Ascending aorta (tissue), 2 donors: ENCODE data around the gene CBX7. TPM values are rescaled to one million over a fixed set of nuclear protein-coding genes. Genes with fewer than 3 reads are reported as not detected.

Experiments used
- DNase-seq, 2 donors: peaks; one replicate each; pipeline ENCODE4 v3.0.0-alpha.2; 2019; ENCODE audit warnings: low spot score in 2 of 2
- H3K27ac ChIP-seq, 2 donors: fragments of 200-600 bp; sonication (generic); one replicate each; pipeline ENCODE4 v1.5.1; 2016 to 2017; ENCODE audit warnings: mild to moderate bottlenecking in 1 of 2
- H3K27me3 ChIP-seq: fragments of 200-600 bp; sonication (generic); one replicate; pipeline ENCODE4 v1.5.1; 2017
- H3K36me3 ChIP-seq, 2 donors: fragments of 200-600 bp; sonication (generic); one replicate each; pipeline ENCODE4 v1.5.1; 2016
- H3K4me1 ChIP-seq, 2 donors: fragments of 200-600 bp; sonication (generic); one replicate each; pipeline ENCODE4 v1.5.1; 2016 to 2017; ENCODE audit warnings: mild to moderate bottlenecking in 1 of 2
- H3K4me3 ChIP-seq, 2 donors: fragments of 200-600 bp; sonication (generic); one replicate each; pipeline ENCODE4 v1.5.1; 2016 to 2017; ENCODE audit warnings: mild to moderate bottlenecking in 1 of 2
- H3K9me3 ChIP-seq, 2 donors: fragments of 200-600 bp; sonication (generic); one replicate each; pipeline ENCODE4 v1.5.1; 2016
- intact Hi-C: fragments of 100-400 bp; cut with DNase I; formaldehyde crosslinking; loops from one replicate; pipeline ENCODE4 v1.15.1; 2023
- total RNA-seq: library from RNA; depleted of rRNA; stranded (reverse); fragments of >200 nt; gene quantifications from one replicate; pipeline ENCODE4 v1.1.0, GENCODE V29; 2016
- TF ChIP-seq, protein P1 (sequence below), 3 experiments: fragments of 200-600 bp in 2 of 3; fragments of 450-650 bp in 1 of 3; sonication (generic) in 2 of 3; IDR thresholded peaks; one replicate each; pipeline ENCODE4 v1.5.1; 2016 to 2019; ENCODE audit warnings: antibody characterized with exemption in 3 of 3, mild to moderate bottlenecking in 1 of 3, moderate library complexity in 1 of 3

CBX7 gene
- total RNA-seq, 1 donor from 2014 or later, result 261 TPM

DNA sequence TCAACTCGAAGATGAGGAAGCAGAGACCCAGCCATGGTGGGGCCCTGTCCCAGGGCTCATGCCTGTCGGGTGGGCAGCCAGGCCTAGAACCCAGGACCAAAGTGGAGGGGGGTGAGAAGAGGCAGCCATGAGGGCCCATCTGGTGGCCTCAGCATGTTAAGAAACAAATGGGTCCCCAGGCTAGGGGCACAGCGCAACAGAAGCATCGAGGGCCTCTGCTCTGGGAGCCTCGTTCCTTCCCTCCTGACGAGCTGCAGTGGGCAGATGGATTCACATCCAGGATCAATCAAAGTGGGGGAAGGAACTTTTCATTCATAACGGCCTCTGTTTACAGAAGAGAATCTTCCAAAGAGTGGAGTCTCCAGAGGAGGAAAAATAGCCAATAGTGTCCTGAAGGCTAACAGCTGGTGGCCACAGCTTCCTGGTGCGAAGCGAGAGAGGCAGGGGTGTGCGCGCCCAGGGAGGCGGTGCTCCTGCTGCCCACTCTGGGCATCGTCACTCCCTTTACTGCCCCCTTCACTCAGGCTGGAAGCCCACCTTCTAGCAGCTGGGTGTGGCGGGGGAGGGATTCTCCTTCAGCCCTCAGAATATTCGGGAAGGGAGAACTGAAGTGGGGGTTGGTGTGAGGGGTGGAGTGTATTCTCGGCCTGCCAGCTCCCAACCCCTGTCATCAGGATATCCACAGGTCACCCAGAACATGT lies 4.3 kb downstream of the CBX7 start:
- peak overlapping the region; percentile 92 to 96 for H3K27ac ChIP-seq
- H3K27me3 ChIP-seq, result no peaks in the 10 kb centered on the region
- H3K9me3 ChIP-seq, result no peaks in the 10 kb centered on the region
- TF ChIP-seq, protein P1, sequence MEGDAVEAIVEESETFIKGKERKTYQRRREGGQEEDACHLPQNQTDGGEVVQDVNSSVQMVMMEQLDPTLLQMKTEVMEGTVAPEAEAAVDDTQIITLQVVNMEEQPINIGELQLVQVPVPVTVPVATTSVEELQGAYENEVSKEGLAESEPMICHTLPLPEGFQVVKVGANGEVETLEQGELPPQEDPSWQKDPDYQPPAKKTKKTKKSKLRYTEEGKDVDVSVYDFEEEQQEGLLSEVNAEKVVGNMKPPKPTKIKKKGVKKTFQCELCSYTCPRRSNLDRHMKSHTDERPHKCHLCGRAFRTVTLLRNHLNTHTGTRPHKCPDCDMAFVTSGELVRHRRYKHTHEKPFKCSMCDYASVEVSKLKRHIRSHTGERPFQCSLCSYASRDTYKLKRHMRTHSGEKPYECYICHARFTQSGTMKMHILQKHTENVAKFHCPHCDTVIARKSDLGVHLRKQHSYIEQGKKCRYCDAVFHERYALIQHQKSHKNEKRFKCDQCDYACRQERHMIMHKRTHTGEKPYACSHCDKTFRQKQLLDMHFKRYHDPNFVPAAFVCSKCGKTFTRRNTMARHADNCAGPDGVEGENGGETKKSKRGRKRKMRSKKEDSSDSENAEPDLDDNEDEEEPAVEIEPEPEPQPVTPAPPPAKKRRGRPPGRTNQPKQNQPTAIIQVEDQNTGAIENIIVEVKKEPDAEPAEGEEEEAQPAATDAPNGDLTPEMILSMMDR (IDR thresholded peaks at IDR 0.05), result no peak
- H3K4me3 ChIP-seq, result no peak overlapping the region
- peaks cover 5 to 13% of the 10 kb centered on the region in 2 donors for H3K36me3 ChIP-seq
- intact Hi-C loops, result no loop called here
- H3K4me1 ChIP-seq, result peaks cover 14 to 51% of the 10 kb centered on the region in 2 donors
- DNase-seq, result no peak

DNA sequence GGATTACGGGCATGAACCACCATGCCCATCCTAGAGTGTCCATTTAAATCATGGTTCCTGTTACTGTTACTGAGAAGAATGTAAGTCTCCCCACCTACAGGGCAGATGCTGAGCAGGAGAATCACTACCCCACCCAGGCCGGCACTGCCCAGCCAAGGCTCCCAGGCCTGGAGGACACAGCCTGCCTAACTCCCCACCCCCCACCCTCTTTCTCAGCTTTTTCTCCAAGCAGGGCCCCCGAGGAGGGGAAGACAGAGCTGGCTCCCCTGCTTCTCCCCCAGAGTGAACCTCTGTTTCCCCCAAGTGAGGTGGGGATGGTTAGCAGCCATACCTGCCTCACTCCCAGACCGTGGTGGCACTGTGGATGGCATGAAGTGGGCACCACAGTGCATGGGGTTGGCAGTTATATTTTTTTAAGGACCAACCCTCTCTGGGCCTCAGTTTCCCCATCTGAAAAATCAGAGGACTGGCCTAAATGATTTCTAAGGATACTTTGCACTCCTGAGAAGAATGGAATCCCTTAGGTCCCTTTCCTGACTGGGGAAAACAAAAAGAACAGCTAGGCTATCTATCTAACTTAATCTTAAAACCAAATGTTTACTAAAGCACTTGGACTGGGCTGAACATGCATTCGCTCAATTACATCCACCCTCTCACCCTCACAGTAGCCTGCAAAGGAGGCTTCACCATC lies 5.0 kb downstream of the CBX7 start:
- H3K27me3 ChIP-seq, result no peaks in the 10 kb centered on the region
- peak overlapping the region; percentile 92 to 96 for H3K27ac ChIP-seq
- TF ChIP-seq, protein P1 (IDR thresholded peaks at IDR 0.05), result no peak
- peaks cover 14 to 51% of the 10 kb centered on the region in 2 donors for H3K4me1 ChIP-seq
- intact Hi-C loops, result no loop called here
- no peak overlapping the region for H3K4me3 ChIP-seq
- H3K9me3 ChIP-seq, result no peaks in the 10 kb centered on the region
- DNase-seq, result no peak
- H3K36me3 ChIP-seq, result peaks cover 5 to 13% of the 10 kb centered on the region in 2 donors

DNA sequence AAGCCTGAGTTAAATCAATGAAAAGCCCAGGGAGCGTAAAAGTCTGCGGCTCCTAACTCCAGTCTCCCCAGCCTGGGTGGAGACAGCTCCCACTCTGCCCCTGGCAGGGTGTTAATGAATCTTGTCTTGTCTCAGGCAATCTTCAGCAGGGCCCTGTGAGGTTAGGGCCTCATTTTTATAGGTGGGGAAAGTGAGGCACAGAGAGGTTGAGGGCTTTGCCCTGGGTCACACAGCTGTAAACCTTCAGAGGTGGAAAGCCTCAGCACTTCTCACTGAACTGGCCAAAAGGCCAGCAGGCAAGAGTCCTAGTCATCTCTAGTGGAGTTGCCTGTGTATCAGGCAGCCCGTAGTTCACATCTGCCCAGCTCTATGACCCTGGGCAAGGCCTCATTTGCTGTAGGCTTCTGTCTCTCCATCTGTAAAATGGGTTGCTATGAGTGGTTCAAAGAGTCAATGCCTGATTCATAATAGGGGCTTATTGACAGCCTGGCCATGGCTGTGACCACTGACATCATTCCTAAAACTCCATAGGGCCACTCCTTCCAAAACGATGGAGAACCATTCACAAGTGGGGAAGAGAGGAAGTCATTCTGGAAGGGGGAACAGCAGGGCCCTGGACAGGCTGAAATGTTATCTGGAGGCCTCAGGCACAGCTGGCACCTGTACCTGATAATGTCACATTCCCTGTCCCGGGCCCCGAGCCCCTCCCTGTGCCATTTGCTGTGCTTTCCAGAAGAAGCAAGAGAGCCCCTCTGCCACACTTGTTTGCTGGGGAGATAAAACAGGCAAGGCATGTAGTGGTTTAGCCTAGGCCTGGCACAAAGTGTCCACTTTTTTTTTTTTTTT lies 6.0 kb downstream of the CBX7 start:
- H3K9me3 ChIP-seq, result no peaks in the 10 kb centered on the region
- H3K27me3 ChIP-seq, result no peaks in the 10 kb centered on the region
- H3K4me1 ChIP-seq, result peaks cover 14 to 51% of the 10 kb centered on the region in 2 donors
- peak overlapping the region; percentile 74 to 96 for H3K27ac ChIP-seq
- peak overlapping the region; percentile 76 to 97 for H3K4me3 ChIP-seq
- intact Hi-C loops, result no loop called here
- no peak for DNase-seq
- TF ChIP-seq, protein P1 (IDR thresholded peaks at IDR 0.05), result no peak
- H3K36me3 ChIP-seq, result peaks cover 5 to 13% of the 10 kb centered on the region in 2 donors

DNA sequence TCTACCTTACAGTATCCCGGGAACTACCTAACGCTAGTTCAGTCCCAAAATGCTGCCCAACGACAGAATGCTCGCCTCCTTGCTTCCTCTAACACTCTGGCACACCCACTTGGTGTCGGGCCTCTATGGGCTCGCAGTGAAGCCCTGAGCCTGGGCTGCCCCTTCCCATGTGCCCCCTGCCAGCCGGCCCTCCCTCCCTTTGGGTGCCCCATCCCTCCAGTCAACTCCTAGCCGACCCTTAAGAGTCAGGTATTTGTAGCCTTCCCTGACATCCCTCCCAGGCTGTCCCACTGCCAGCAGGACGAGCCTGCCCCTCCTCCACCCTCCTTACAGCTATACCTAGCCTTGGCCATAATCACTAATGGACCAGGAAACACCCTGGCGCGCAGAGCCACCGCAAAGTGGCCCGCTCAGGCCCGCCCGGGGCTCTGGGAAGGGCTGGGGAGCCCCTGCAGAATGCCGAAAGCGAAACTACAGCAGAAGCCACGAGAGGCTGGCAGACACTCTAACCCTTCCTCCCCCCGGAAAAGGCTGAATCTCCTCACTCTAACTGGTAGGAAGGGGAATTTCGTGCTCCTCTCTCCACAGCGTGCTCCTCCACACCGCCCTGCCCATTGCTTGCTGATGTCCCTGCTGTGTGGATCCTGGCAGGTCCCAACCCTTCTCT lies 8.2 kb downstream of the CBX7 start:
- Histone ChIP-seq H3K27me3 (no peaks in the 10 kb centered on the region), H3K4me1 (peaks cover 8 to 36% of the 10 kb centered on the region in 2 donors), H3K36me3 (peaks cover 6 to 27% of the 10 kb centered on the region in 2 donors), H3K27ac (peak overlapping the region; percentile 46 to 96), H3K9me3 (no peaks in the 10 kb centered on the region), H3K4me3 (peak overlapping the region; percentile 76 to 97)
- TF ChIP-seq, protein P1 (IDR thresholded peaks at IDR 0.05), result no peak
- no peak for DNase-seq
- intact Hi-C loops, result loop anchor here (1.0 kb wide), 1 partner anchor 8 kb away; the partner anchor contains the start of gene CBX7

DNA sequence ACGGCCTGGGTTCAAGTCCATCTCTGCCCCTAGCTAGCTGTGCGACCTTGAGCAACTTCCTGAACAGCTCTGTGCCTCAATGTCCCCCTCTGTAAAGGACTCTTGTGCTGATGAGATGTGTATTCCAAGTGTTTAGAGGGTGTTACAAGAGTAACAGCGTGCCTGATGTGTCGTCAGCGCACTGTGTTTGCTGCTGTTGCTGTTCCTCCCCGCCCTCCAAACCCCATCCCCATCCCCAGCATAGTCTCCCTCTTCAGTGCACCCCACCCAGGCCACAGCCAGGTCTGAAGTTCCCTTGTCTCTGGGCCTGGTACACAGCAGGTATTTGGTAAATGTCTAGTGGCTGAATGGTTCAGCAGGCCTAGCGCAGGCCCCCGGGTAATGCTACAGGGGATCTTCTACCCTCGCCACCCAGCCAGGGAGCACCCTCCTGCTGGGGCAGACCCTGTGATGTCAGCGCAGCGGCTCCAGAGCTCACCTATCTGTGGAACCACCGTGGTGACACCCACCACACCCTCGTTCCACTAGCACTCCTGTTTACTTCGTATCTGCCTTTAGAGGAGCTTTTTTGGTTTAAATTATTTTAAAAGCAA lies 10.3 kb downstream of the CBX7 start:
- Histone ChIP-seq H3K36me3 (peaks cover 14 to 31% of the 10 kb centered on the region in 2 donors), H3K4me1 (peaks cover 8 to 26% of the 10 kb centered on the region in 2 donors), H3K4me3 (no peak overlapping the region), H3K27me3 (no peaks in the 10 kb centered on the region), H3K9me3 (no peaks in the 10 kb centered on the region), H3K27ac (no peak overlapping the region)
- TF ChIP-seq, protein P1 (IDR thresholded peaks at IDR 0.05), result no peak
- DNase-seq, result no peak
- intact Hi-C loops, result no loop called here
